Tongue (tissue), 2 donors: ENCODE measurements around the gene GPATCH4. TPM values are rescaled to one million over a fixed set of nuclear protein-coding genes. Genes with fewer than 3 reads are reported as not detected.
A peak's percentile ranks its signal among the peaks of the same experiment; 100 is the strongest.
"Not testable (repeated sequence)": the region's sequence is repeated elsewhere in the genome, so short reads cannot be mapped to it uniquely, and the experiment has no call there.

Source experiments
- DNase-seq: peaks from one replicate; pipeline ENCODE4 v3.0.0-alpha.2; 2015
- total RNA-seq: library from RNA; depleted of rRNA; stranded (reverse); fragments of >200 nt; gene quantifications from one replicate; pipeline ENCODE4 v1.2.3, GENCODE V29; 2014

Gene GPATCH4
- total RNA-seq, 1 donor from 2014 or later, result 14.5 TPM

DNA sequence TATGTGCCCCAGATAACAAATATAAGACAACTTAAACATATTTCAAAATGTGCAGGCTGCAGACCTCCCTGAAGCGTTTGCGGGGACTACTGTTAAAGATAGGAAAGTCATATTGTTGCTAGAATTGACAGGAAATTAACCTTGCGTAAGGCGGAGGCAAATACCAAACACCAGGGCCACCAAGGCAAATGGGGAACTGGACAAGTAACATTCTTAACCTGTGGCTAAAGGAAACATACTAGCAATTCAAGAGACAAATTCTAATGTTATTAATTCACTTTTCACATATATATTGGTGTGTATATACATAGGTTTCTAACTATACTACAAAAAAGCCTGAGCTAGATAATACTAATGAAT lies 24.8 kb upstream of the GPATCH4 start:
- no peak for DNase-seq

DNA sequence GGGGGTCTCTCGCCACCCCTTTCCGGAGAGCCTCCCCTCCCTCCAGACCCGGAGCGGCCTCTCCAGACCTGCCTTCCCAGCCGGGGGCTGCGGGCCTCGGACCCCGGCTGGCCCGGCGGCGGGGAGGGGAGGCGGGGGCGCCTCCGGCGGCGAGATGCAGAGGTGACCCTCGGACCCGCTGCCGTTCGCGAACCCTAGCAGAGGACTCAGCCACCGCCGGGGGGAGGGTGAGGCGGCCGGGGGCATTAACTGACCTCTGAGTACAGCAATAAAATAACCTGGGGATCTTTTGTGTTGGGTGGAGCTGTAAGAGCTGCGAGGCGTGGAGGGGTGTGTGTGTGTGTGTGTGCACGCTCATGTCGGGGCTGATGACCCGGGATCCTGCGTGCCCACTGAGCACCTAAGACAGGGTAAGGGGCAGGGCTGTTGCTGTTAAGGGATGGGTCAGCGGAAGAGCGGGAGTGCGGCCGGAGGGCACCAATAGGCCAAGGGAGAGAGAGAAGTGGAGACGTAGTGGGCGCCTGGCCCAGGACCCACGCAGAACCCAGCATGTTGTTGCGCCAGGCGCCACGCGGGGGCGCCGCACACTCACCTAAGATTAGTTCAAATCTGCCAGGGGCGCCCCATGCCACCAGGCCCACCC lies 24.3 kb upstream of the GPATCH4 start:
- peak; percentile 70 for DNase-seq

DNA sequence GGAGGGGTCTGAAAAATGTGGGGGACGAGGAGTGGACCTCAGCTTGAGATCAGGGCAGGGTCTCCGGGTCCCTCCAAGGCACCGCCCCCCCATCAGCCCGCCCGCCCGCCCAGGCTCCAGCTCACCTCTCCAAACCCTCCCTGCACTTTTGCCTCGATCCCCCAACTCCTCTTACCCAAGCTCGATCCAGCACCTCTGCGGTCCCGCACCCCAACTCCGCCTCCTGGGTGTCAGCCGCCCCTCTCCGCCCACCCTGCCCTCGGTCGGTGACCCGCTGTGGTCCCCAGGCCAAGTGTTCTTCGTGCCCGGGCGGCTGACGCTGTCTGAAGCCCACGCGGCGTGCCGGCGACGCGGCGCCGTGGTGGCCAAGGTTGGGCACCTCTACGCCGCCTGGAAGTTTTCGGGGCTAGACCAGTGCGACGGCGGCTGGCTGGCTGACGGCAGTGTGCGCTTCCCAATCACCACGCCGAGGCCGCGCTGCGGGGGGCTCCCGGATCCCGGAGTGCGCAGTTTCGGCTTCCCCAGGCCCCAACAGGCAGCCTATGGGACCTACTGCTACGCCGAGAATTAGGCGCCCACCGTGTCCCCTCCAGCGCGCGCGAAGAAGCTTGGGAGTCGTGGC lies 23.6 kb upstream of the GPATCH4 start:
- DNase-seq, result no peak

DNA sequence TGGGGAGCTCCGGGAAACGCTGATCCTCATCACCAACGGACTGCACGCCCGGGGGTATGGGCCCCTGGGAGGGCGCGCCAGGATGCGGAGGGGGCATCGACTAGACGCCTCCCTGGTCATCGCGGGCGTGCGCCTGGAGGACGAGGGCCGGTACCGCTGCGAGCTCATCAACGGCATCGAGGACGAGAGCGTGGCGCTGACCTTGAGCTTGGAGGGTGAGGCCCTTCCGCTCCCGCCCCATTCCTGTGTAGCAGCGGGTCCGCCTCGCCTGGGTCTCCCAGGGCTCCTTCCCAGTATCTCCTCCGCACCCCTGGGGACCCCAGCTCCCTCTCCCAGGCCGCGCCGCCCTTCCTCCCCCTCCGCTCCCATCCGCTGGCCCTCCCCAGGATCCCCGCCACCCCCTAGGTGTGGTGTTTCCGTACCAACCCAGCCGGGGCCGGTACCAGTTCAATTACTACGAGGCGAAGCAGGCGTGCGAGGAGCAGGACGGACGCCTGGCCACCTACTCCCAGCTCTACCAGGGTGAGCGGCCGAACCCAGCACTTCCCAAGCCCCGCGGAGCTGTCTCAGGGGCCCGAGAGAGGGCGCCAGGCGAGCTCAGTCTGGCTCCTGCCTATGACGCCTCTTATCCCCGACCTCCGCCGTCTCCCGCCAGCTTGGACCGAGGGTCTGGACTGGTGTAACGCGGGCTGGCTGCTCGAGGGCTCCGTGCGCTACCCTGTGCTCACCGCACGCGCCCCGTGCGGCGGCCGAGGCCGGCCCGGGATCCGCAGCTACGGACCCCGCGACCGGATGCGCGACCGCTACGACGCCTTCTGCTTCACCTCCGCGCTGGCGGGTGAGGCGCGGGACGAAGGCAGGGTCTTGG lies 22.9 kb upstream of the GPATCH4 start:
- peak; percentile 58 for DNase-seq

DNA sequence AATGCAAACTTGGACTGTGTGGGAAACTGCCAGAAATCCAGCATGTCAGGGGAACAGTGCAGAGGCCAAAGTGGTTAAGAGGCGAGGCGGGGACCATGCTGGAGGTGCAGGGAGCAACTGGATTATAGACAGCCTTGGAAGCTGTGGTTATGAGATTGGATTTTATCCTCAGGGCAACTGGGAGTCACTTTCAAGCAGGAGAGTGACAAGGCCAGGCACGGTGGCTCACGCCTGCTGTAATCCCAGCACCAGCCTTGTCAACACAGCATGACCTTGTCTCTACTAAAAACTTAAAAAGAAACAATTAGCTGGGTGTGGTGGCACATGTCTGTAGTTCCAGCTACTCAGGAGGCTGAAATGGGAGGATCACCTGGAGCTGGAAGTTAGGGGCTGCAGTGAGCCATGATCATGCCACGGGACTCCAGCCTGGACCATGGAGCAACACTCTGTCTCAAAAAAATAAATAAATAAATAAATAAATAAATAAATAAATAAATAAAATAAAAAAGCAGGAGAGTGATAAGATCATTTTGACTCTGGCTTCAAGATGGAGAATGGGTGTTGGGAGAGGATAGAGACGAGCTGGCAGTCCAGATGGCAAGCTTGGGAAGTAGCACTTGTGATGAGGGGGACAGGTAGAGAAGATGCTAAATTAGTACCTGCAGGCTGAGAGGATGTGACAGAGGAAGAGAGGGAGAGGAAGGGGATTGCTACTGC lies 21.5 kb upstream of the GPATCH4 start:
- DNase-seq, result no peak

DNA sequence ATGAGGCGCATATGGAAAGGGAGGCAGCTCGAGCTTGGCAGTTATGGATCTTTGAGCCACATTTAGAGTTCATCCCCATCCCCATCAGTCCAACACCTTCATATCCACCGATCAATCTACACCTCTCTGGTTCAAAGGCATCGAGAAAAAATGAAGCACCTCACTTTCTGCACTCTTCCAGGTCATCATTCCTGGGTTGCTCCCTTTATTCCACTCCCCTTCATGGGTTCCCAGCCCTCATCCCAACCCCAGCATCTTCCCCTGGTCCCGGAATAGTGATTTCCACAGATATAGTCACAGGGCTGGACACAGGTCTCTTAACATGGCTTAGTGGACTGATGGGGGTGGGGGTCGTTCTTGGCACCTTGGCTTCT lies 18.3 kb upstream of the GPATCH4 start:
- no peak for DNase-seq

DNA sequence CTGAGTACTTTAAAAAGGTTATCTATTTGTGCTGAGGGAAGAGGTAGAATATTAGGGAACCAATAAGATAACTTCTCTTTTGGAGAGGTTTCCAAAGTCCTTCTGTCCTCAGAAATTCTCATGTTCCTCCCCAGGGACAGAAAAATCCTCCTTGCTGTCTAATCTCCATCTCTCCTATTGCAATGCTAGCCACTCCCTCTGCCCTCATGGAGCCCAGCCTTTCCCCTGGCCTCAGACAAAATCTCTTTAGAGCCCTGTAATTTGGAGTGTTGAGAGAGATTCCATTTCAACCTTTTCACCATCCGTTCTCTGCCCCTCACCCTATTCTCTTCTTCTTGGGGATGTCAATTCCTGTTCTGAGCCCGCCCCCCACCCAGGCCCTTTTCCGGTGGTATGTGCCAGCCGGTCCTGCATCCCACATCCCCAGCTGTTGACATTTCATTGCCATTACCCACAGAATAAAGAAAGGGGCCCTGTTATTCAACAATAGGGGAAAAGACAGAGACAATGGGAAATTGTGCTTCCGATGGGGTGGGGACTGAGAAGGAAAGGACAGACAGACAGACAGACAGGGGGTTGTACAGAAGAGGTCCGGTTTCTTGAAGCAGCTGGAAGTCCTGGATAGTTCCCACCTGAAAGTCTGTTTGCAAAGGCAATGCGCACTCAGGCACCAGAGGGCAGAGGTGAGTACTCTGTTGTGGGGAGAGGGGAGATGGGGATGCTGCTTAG lies 17.7 kb upstream of the GPATCH4 start, which contains the start of gene HAPLN2:
Gene HAPLN2, plus strand, starts transcription at position 563 of the 729 bp plus-strand sequence. CDS start 4,076 bp downstream, outside the sequence.
- DNase-seq, result no peak

DNA sequence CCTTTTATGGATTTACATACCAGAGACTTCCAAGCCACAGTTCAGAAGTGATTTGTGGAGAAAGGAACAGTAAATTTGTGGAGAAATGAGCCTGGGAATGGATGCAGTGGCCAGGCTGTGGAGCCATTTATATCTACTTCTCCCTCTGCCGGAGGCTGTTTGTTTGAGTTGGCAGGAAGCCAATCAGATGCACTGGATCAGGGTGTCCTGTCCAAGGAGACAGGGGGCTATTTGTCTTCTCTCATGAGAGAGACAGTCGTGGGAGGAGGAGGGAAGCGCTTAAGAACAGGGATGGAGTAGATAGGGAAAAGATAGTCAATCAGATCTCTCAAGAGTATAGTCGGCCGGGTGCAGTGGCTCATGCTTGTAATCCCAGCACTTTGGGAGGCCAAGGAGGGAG lies 15.2 kb upstream of the GPATCH4 start:
- DNase-seq, result peak; percentile 49

DNA sequence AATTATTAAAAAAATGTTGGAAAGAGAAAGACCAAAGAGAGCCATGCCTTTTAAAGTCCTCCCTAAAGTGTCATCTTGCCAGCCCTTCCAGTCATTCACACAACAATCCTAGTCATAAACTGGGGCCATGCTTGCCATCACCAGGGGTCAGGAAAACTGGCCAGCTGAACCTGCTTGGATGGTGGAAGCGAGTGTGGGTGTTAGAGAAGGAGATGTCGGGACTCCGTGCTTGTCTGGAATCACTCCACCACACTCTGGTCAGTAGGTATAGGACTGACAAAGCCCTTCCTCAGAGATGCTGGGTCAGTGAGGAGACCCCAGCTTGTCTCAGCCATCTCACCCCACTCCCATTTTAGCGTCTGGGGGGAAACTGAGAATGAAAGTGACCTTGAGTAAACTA lies 14.7 kb upstream of the GPATCH4 start:
- no peak for DNase-seq

DNA sequence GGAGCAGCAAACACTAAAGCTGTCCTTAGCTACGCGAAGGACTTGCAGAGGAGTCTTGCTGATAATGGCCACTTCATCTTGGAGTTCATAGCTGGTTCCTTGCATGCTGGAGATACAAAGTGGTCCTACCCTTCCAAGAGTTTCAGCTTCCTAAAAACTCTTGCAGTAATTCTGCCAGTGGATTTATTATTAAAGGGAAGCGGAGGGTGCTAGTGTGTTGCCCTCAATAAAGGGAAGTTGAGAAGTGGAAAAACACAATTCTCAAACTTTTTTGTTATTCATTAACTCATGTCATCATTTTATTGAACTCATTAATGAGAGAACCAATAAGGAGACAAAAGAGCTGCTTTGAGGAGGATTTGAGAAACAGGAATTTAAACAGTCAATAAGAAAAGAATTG lies 11.4 kb upstream of the GPATCH4 start:
- no peak for DNase-seq

DNA sequence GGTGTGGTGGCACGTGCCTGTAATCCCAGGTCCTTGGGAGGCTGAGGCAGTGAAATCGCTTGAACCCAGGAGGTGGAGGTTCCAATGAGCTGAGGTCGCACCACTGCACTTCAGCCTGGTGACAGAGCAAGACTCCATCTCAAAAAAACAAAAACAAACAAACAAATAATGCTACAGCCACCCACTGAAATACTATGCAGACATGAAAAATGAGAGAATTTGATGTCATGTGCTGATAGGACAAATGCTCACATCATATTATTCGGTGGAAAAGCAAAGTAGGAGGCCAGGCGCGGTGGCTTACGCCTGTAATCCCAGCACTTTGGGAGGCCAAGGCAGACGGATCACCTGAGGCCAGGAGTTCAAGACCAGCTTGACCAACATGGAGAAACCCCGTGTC lies 8.8 kb upstream of the GPATCH4 start:
- DNase-seq, result not testable (repeated sequence)

DNA sequence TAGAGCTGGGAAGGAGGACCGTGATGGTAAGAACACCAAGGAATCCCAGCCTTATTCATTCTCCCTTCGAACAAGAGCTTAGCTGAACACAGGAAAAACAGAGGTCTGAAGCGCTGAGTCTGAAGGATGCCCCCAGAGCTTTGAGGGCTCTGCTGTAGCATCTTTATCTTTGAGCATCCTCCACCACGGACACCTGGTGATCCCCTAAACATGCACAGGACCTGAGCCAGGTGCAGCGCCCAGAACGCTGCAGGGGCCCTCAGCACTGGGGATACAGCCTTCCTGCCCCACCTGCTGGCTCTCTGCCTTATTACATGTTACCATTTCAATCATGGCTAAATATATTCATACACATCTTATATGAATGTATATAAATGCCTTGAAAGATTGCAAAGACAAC lies 7.7 kb upstream of the GPATCH4 start:
- no peak for DNase-seq

DNA sequence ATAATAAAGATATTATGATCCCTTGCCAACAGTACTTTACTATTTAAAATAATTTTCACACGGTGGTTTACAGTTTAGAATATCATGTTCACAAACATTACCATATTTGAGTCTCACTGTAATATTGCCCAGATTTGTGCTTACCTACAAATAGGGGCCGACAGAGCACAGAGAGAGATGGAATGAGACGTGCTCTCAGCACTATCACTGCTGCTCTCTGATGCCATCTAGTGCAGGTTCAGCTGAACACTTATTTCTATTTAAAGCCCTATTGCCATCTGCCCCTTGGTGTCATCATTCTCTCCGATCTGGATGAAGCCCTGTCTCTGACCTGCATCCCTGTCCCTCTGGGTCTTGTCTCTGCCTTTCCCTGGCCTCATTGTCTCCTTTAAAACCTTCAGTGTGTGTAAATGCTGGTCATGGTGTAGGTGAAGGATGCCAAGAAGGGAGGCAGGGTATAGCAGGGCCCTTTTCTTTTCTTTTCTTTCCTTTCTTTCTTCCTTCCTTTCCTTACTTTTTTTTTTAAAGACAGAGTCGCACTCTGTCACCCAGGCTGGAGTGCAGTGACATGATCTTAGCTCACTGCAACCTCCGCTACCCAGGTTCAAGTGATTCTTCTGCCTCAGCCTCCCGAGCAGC lies 6.9 kb upstream of the GPATCH4 start:
- peak; percentile 80 for DNase-seq

DNA sequence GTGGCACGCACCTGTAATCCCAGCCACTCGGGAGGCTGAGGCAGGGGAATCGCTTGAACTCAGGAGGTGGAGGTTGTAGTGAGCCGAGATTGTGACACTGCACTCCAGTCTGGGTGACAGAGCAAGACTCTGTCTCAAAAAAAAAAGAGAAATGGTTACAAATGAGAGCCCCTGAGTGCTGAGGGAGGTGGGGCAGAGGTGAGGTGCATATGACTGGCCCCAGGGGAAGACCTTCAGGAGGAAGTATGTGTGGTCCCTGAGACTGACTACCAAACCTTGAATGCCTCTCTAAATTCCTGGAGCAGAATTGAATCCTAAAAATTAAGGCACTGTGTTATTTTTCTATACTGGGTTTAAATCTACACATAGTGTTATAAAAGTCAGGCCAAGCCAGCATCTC lies 6.1 kb upstream of the GPATCH4 start:
- not testable (repeated sequence) for DNase-seq

DNA sequence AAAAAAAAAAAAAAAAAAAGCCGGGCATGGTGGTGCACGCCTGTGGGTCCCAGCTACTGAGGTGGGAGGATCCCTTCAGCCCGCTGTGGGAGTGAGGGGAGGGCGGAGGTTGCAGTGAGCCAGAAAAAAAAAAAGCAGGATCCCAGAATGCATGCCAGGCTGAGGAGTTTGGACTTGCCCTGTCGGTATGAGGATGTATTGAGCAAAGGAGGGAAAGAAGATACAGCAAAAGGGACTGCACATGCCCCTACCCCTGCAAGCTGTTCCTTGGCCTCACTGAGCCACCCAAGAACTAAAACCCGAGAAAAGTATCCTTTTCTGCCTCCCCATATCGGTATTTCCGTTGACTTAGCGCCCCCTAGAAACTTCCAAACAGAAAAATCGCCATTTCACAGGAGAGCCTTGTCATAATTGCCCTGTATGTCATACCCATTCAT lies 1.3 kb upstream of the GPATCH4 start:
- DNase-seq, result no peak

DNA sequence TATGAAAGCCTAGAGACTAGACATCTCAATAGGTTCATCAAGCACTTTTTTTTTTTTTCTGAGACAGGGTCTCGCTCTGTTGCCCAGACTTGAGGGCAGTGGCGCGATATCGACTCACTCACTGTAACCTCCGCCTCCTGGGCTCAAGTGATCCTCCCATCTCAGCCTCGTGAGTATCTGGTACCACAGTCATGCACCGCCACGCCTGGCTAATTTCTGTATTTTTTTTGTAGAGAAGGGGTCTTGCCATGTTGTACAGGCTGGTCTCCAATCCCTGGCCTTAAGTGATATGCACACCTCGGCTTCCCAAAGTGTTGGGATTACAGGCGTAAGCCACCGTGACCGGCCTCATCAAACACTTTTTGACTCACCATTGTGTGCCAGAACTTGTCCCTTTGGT lies 613 bp upstream of the GPATCH4 start:
- DNase-seq, result no peak

DNA sequence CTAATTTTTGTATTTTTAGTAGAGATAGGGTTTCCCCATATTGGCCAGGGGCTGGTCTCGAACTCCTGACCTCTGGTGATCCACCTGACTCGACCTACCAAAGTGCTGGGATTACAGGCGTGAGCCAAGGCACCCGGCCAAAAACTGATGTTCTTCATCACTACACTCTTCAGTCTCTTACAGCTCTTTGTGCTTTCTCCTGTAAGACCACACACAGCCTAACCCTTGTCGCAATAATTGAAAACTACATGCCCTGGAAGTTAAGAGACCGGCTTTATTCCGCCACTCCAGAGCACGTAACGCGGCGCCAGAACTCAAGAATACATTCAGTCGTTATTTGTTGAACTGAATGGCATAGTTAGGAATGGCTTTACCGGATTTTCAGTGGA lies 552 bp downstream of the GPATCH4 start:
- DNase-seq, result no peak

DNA sequence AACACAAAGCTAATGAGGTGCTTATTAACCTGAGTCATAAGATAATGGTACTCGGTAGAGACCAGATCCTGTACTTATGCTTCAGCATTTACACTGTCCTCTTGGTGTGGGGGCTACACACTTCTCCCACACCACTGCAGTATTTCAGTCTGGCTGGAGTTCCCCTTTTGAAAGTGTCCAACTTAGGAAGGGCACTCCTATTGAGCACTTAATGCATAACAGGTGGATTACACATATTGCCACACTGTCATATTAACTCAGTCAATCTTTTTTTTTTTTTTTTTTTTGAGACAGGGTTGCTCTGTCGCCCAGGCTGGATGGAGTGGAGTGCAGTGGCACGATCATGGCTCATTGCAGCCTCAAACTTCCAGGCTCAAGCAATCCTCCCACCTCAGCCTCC lies 1.5 kb downstream of the GPATCH4 start:
- DNase-seq, result no peak

DNA sequence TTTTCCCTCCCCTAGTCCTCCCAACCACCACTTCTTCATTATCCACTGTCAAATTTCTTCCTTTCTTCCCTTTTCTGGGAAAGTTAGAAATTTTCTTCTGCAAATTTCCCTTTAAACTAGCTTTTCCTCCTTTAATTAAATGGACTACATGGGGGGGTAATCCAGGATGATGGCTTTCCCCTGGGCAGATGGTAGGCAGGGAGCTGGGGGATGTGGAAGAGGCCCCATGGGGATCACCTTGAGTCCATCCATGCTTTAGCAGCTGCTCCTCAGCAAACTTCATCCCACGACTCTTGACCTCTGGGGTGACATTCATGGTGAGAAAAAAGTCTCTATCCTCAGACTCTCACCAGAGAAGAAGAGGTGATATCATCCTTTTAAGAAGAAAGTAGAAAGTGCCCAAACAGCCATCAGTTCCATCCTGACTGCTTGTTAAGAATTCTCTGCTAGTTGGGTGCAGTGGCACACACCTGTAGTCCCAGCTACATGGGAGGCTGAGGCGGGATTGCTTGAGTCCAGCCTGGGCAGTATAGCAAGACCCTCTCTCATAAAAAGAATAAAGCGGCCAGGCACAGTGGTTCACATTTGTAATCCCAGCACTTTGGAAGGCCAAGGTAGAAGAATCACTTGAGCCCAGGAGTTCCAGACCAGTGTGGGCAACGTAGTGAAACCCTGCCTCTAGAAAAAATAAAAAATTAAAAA lies 2.4 kb downstream of the GPATCH4 start:
- no peak for DNase-seq

DNA sequence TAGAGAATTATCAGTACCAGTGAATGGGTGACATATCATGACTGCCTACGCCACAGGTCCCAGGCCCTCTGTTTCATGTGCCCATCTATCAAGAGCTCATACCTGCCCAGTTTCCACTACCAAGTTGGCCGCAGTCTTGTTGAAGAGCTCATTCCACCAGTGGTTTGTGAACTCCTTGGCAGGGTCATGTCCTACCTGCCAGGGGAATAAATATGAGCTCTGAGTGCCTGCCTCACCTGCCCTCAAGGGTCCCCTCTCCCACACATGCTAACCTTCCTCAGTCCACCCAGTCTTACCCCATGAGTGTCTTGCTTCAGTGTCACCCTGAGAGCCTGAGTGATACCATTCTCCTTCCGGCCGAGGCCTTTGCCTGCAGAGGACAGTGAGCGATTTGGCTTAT lies 3.2 kb downstream of the GPATCH4 start:
- DNase-seq, result no peak

DNA sequence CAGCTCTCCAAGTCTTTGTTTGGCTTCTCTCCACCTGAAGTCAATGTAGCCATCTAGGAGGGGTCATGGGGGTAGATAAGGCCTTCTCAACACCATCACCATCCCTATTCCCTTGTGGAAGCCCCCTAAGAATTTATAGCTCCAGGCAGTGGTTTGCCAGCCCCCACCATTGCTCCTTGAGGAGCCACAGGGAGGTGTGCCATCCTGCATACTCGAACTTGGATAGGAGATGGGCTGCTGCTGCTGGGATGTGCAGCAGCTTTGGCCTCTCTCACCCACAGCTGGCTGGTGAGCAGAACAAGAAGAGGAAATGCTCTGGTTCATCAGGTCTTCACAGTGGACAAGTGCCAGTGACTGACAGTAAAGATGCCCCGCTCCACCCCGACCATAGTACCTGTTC lies 4.9 kb downstream of the GPATCH4 start:
- no peak for DNase-seq
